Measurements from ENCODE around the gene CAMK2G. TPM values are rescaled to one million over a fixed set of nuclear protein-coding genes. Genes with fewer than 3 reads are reported as not detected.

The CAMK2G gene
- total RNA-seq, 3 donors from 2014 or later (not counting 1 experiment from before 2014, with no cell fraction given) = 53.6 to 73.8 (median 62.3) TPM

GRCh38 chr10:73866621-73867020 is 7.7 kb downstream of the CAMK2G start:
- Mint-ChIP-seq H3K4me1 (peaks cover 55 to 71% of the 10 kb centered on the region in 2 donors), H3K4me3 (peak overlapping the region; percentile 84), H3K27me3 (ENCODE audit: low read depth in 2 of 2) (no peaks in the 10 kb centered on the region), H3K36me3 (no peaks in the 10 kb centered on the region), H3K9me3 (no peaks in the 10 kb centered on the region), H3K27ac (peak overlapping the region; percentile 88 to 96)
- 82% methylated on average over 7 of the region's 7 CpGs for WGBS (ENCODE audit: insufficient coverage)
- ATAC-seq = no peak
- Histone ChIP-seq H3K4me1 (ENCODE audit: control insufficient read depth, insufficient read depth, low read length) (peaks cover 65% of the 10 kb centered on the region), H3K4me3 (ENCODE audit: low read length) (no peak overlapping the region), H3K27me3 (ENCODE audit: control insufficient read depth, insufficient read depth, low read length) (no peaks in the 10 kb centered on the region), H3K9me3 (ENCODE audit: control insufficient read depth, insufficient read depth, low read length) (no peaks in the 10 kb centered on the region), H3K36me3 (ENCODE audit: control insufficient read depth, insufficient read depth, low read length) (peaks cover 20% of the 10 kb centered on the region), H3K27ac (ENCODE audit: low read length) (peak overlapping the region; percentile 60)
- DNase-seq = no peak
- intact Hi-C loops (cut with micrococcal nuclease) = no loop called here
- no peak for TF ChIP-seq CTCF (IDR thresholded peaks at IDR 0.05)

GRCh38 chr10:73865459-73866442 is 8.6 kb downstream of the CAMK2G start:
- Histone ChIP-seq H3K4me3 (ENCODE audit: low read length) (peak overlapping the region; percentile 32), H3K27me3 (ENCODE audit: control insufficient read depth, insufficient read depth, low read length) (no peaks in the 10 kb centered on the region), H3K4me1 (ENCODE audit: control insufficient read depth, insufficient read depth, low read length) (peaks cover 62% of the 10 kb centered on the region), H3K27ac (ENCODE audit: low read length) (peak overlapping the region; percentile 60), H3K9me3 (ENCODE audit: control insufficient read depth, insufficient read depth, low read length) (no peaks in the 10 kb centered on the region), H3K36me3 (ENCODE audit: control insufficient read depth, insufficient read depth, low read length) (peaks cover 22% of the 10 kb centered on the region)
- Mint-ChIP-seq H3K9me3 (no peaks in the 10 kb centered on the region), H3K27me3 (ENCODE audit: low read depth in 2 of 2) (no peaks in the 10 kb centered on the region), H3K4me1 (peaks cover 46 to 63% of the 10 kb centered on the region in 2 donors), H3K27ac (peak overlapping the region; percentile 88 to 96), H3K4me3 (peak overlapping the region; percentile 84), H3K36me3 (no peaks in the 10 kb centered on the region)
- TF ChIP-seq CTCF (IDR thresholded peaks at IDR 0.05) = no peak
- 11% methylated on average over 11 of the region's 11 CpGs for WGBS (ENCODE audit: insufficient coverage)
- ATAC-seq (peak; percentile 86 to 91 (median 88)), DNase-seq (peak in 1 of 2 donors; percentile 76)
- intact Hi-C loops (cut with micrococcal nuclease) = no loop called here

GRCh38 chr10:73865107-73865458 is 9.3 kb downstream of the CAMK2G start:
- Mint-ChIP-seq H3K27me3 (ENCODE audit: low read depth in 2 of 2) (no peaks in the 10 kb centered on the region), H3K4me1 (peaks cover 41 to 59% of the 10 kb centered on the region in 2 donors), H3K27ac (peak overlapping the region; percentile 88 to 96), H3K4me3 (peak overlapping the region; percentile 84), H3K36me3 (no peaks in the 10 kb centered on the region), H3K9me3 (no peaks in the 10 kb centered on the region)
- TF ChIP-seq CTCF (IDR thresholded peaks at IDR 0.05) = no peak
- ATAC-seq (no peak), DNase-seq (peak in 1 of 2 donors; percentile 40)
- peaks cover 60% of the 10 kb centered on the region for H3K4me1 ChIP-seq (ENCODE audit: control insufficient read depth, insufficient read depth, low read length)
- intact Hi-C loops (cut with micrococcal nuclease) = no loop called here
- H3K36me3 ChIP-seq (ENCODE audit: control insufficient read depth, insufficient read depth, low read length) = peaks cover 26% of the 10 kb centered on the region
- H3K27ac ChIP-seq (ENCODE audit: low read length) = peak overlapping the region; percentile 60
- H3K4me3 ChIP-seq (ENCODE audit: low read length) = peak overlapping the region; percentile 32
- WGBS (ENCODE audit: insufficient coverage) = 18% methylated on average over 8 of the region's 8 CpGs
- H3K27me3 ChIP-seq (ENCODE audit: control insufficient read depth, insufficient read depth, low read length) = no peaks in the 10 kb centered on the region
- no peaks in the 10 kb centered on the region for H3K9me3 ChIP-seq (ENCODE audit: control insufficient read depth, insufficient read depth, low read length)
